Calu3 (cell line): ENCODE data around the gene CDC42BPB. TPM values are rescaled to one million over a fixed set of nuclear protein-coding genes. Genes with fewer than 3 reads are reported as not detected.

Experiments used
- BruUV-seq: library from RNA; stranded (reverse); fragments of 400-500 nt; replicated peaks from 2 replicates; lab custom pipeline; 2021; lab: Mats Ljungman, UMichigan
- CTCF ChIA-PET: fragments of 300-600 bp; sonication (Branson Sonifier 250); formaldehyde crosslinking; loops from one replicate; lab custom pipeline; 2022; ENCODE audit warnings: antibody characterized with exemption; lab: Charles Lee
- DNase-seq: peaks from one replicate; pipeline ENCODE4 v3.0.0; 2022
- H3K27ac Mint-ChIP-seq: one replicate; pipeline ENCODE4 v1.8.0; 2022; ENCODE audit warnings: mixed read lengths; ENCODE audit not compliant: unreplicated experiment
- H3K27me3 Mint-ChIP-seq: one replicate; pipeline ENCODE4 v1.8.0; 2022; ENCODE audit warnings: mixed read lengths; ENCODE audit not compliant: unreplicated experiment
- H3K36me3 Mint-ChIP-seq: one replicate; pipeline ENCODE4 v1.8.0; 2022; ENCODE audit warnings: mild to moderate bottlenecking, moderate library complexity, mixed read lengths; ENCODE audit not compliant: insufficient read depth, unreplicated experiment
- H3K4me1 Mint-ChIP-seq: one replicate; pipeline ENCODE4 v1.8.0; 2022; ENCODE audit warnings: mild to moderate bottlenecking, low read depth, mixed read lengths; ENCODE audit not compliant: unreplicated experiment
- H3K4me3 Mint-ChIP-seq: one replicate; pipeline ENCODE4 v1.8.0; 2022; ENCODE audit warnings: mild to moderate bottlenecking, low read depth, moderate library complexity, mixed read lengths; ENCODE audit not compliant: unreplicated experiment
- H3K9me3 Mint-ChIP-seq: one replicate; pipeline ENCODE4 v1.8.0; 2022; ENCODE audit warnings: low read depth, mixed read lengths; ENCODE audit not compliant: unreplicated experiment
- CTCF ChIP-seq: fragments of 200-600 bp; IDR thresholded peaks from one replicate; pipeline ENCODE4 v1.8.0; 2022; ENCODE audit warnings: antibody characterized with exemption; ENCODE audit not compliant: unreplicated experiment
- intact Hi-C: fragments of 100-400 bp; cut with micrococcal nuclease; formaldehyde crosslinking; loops from one replicate; pipeline ENCODE4 v1.10.0; 2022; ENCODE audit not compliant: unreplicated experiment
- total RNA-seq: library from RNA; stranded (reverse); gene quantifications from 2 replicates; pipeline ENCODE4 v1.2.3, GENCODE V29; 2022

Gene CDC42BPB
- total RNA-seq, 1 experiment from 2014 or later, result 98.7 TPM

- Mint-ChIP-seq H3K4me3 (no peak overlapping the region), H3K4me1 (peaks cover 25% of the 10 kb centered on the region), H3K27me3 (no peaks in the 10 kb centered on the region), H3K9me3 (no peaks in the 10 kb centered on the region), H3K27ac (no peak overlapping the region), H3K36me3 (peaks cover 52% of the 10 kb centered on the region)
- no peak for TF ChIP-seq CTCF
- intact Hi-C loops, result no loop called here
- BruUV-seq, result no TSS peak
- no peak for DNase-seq
- CTCF ChIA-PET, result no interaction called here
Observed at GRCh38 chr14:103008768-103009357, 48.5 kb downstream of the CDC42BPB start.

GRCh38 chr14:103008126-103008525, 49.2 kb downstream of the CDC42BPB start:
- Mint-ChIP-seq H3K27me3 (no peaks in the 10 kb centered on the region), H3K9me3 (no peaks in the 10 kb centered on the region), H3K4me3 (no peak overlapping the region), H3K4me1 (peaks cover 25% of the 10 kb centered on the region), H3K27ac (no peak overlapping the region), H3K36me3 (peaks cover 53% of the 10 kb centered on the region)
- no peak for DNase-seq
- CTCF ChIA-PET, result no interaction called here
- BruUV-seq, result no TSS peak
- intact Hi-C loops, result no loop called here
- no peak for TF ChIP-seq CTCF

- no TSS peak for BruUV-seq
- peak overlapping the region; percentile 23 for H3K27ac Mint-ChIP-seq
- no peak for DNase-seq
- H3K4me3 Mint-ChIP-seq, result no peak overlapping the region
- H3K27me3 Mint-ChIP-seq, result no peaks in the 10 kb centered on the region
- H3K4me1 Mint-ChIP-seq, result peaks cover 25% of the 10 kb centered on the region
- no peak for TF ChIP-seq CTCF
- H3K36me3 Mint-ChIP-seq, result peaks cover 53% of the 10 kb centered on the region
- CTCF ChIA-PET, result no interaction called here
- H3K9me3 Mint-ChIP-seq, result no peaks in the 10 kb centered on the region
- intact Hi-C loops, result no loop called here
Observed at GRCh38 chr14:103007555-103007954, 49.8 kb downstream of the CDC42BPB start.

GRCh38 chr14:103006991-103007520, 50.3 kb downstream of the CDC42BPB start:
- no peaks in the 10 kb centered on the region for H3K9me3 Mint-ChIP-seq
- H3K36me3 Mint-ChIP-seq, result peaks cover 57% of the 10 kb centered on the region
- no TSS peak for BruUV-seq
- no peak for TF ChIP-seq CTCF
- H3K4me3 Mint-ChIP-seq, result no peak overlapping the region
- peak overlapping the region; percentile 23 for H3K27ac Mint-ChIP-seq
- H3K27me3 Mint-ChIP-seq, result no peaks in the 10 kb centered on the region
- CTCF ChIA-PET, result no interaction called here
- peaks cover 25% of the 10 kb centered on the region for H3K4me1 Mint-ChIP-seq
- intact Hi-C loops, result no loop called here
- DNase-seq, result no peak
